Astrocyte (in vitro differentiated cells and primary cell): Measurements from ENCODE around the gene ARID3B. TPM values are rescaled to one million over a fixed set of nuclear protein-coding genes. Genes with fewer than 3 reads are reported as not detected.

ENCODE experiments used
- DNase-seq: peaks from one replicate; pipeline ENCODE4 v3.0.0-alpha.2; 2010; ENCODE audit warnings: low read depth
- FAIRE-seq: peaks from 2 replicates; lab custom pipeline; 2011; peaks lifted over from hg19 to GRCh38; lab: Jason Lieb, UNC
- H2AFZ ChIP-seq: 2 replicates; pipeline ENCODE4 v1.6.0; 2012; ENCODE audit warnings: low read depth, low read length, inconsistent platforms
- H3K27ac ChIP-seq: 2 replicates; pipeline ENCODE4 v1.5.1; 2011; ENCODE audit warnings: low read depth, low read length, inconsistent platforms
- H3K27me3 ChIP-seq: 2 replicates; pipeline ENCODE4 v1.6.0; 2011; ENCODE audit warnings: low read length, inconsistent platforms; ENCODE audit not compliant: insufficient read depth
- H3K36me3 ChIP-seq: 2 replicates; pipeline ENCODE4 v1.5.1; 2011; ENCODE audit warnings: low read length, inconsistent platforms; ENCODE audit not compliant: insufficient read depth
- H3K4me1 ChIP-seq: 2 replicates; pipeline ENCODE4 v1.5.1; 2011; ENCODE audit warnings: low read length, inconsistent platforms; ENCODE audit not compliant: insufficient read depth
- H3K4me2 ChIP-seq: 2 replicates; pipeline ENCODE4 v1.6.0; 2012; ENCODE audit warnings: low read length, inconsistent platforms
- H3K4me3 ChIP-seq: 2 replicates; pipeline ENCODE4 v1.5.1; 2011; ENCODE audit warnings: low read depth, mild to moderate bottlenecking, low read length, inconsistent platforms; ENCODE audit not compliant: insufficient read depth
- H3K79me2 ChIP-seq: 2 replicates; pipeline ENCODE4 v1.6.0; 2012; ENCODE audit warnings: mild to moderate bottlenecking, low read length, inconsistent platforms; ENCODE audit not compliant: insufficient read depth
- H3K9ac ChIP-seq: 2 replicates; pipeline ENCODE4 v1.6.0; 2012; ENCODE audit warnings: mild to moderate bottlenecking, low read length, inconsistent platforms
- H3K9me3 ChIP-seq: 2 replicates; pipeline ENCODE4 v1.5.1; 2012; ENCODE audit warnings: low read depth, mild to moderate bottlenecking, low read length, inconsistent platforms; ENCODE audit not compliant: insufficient read depth
- H4K20me1 ChIP-seq: 2 replicates; pipeline ENCODE4 v1.6.0; 2012; ENCODE audit warnings: low read length, inconsistent platforms; ENCODE audit not compliant: insufficient read depth
- H3K27ac Mint-ChIP-seq: one replicate; pipeline ENCODE4 v1.8.0; 2021; ENCODE audit warnings: mild to moderate bottlenecking, mixed read lengths; ENCODE audit not compliant: unreplicated experiment
- H3K27me3 Mint-ChIP-seq: one replicate; pipeline ENCODE4 v1.8.0; 2021; ENCODE audit warnings: low read depth, mixed read lengths; ENCODE audit not compliant: unreplicated experiment
- H3K36me3 Mint-ChIP-seq: one replicate; pipeline ENCODE4 v1.8.0; 2021; ENCODE audit warnings: low read depth, mixed read lengths; ENCODE audit not compliant: unreplicated experiment
- H3K4me1 Mint-ChIP-seq: one replicate; pipeline ENCODE4 v1.8.0; 2021; ENCODE audit warnings: low read depth, mixed read lengths; ENCODE audit not compliant: unreplicated experiment
- H3K4me3 Mint-ChIP-seq: one replicate; pipeline ENCODE4 v1.8.0; 2021; ENCODE audit warnings: mild to moderate bottlenecking, moderate library complexity, mixed read lengths; ENCODE audit not compliant: unreplicated experiment
- H3K9me3 Mint-ChIP-seq: one replicate; pipeline ENCODE4 v1.8.0; 2021; ENCODE audit warnings: mild to moderate bottlenecking, mixed read lengths; ENCODE audit not compliant: unreplicated experiment
- CTCF ChIP-seq: IDR thresholded peaks from 2 replicates; pipeline ENCODE4 v1.5.1; 2011; ENCODE audit warnings: low read depth, mild to moderate bottlenecking, inconsistent platforms, low read length, moderate library complexity; ENCODE audit not compliant: insufficient read depth
- EZH2 ChIP-seq: IDR thresholded peaks from 2 replicates; pipeline ENCODE4 v1.6.1; 2012; ENCODE audit warnings: mild to moderate bottlenecking, low read length, inconsistent platforms; ENCODE audit not compliant: insufficient read depth
- total RNA-seq: library from RNA; stranded (reverse); gene quantifications from 2 replicates; pipeline ENCODE4 v1.2.1, GENCODE V29; 2021

Gene ARID3B
- total RNA-seq, 1 donor from 2014 or later, result 18.5 TPM

- no peak overlapping the region for H3K9ac ChIP-seq
- peaks cover 25% of the 10 kb centered on the region for H3K79me2 ChIP-seq
- H3K4me2 ChIP-seq, result no peak overlapping the region
- TF ChIP-seq CTCF (no peak), EZH2 (no peak)
- H3K4me3 ChIP-seq, result no peak overlapping the region
- Mint-ChIP-seq H3K36me3 (peaks cover 28% of the 10 kb centered on the region), H3K9me3 (no peaks in the 10 kb centered on the region), H3K4me1 (peaks cover 3% of the 10 kb centered on the region), H3K27me3 (no peaks in the 10 kb centered on the region), H3K4me3 (no peak overlapping the region), H3K27ac (no peak overlapping the region)
- FAIRE-seq (no peak), DNase-seq (no peak)
- peaks cover 92% of the 10 kb centered on the region for H4K20me1 ChIP-seq
- H3K27me3 ChIP-seq, result no peaks in the 10 kb centered on the region
- peaks cover 70% of the 10 kb centered on the region for H3K36me3 ChIP-seq
- no peak overlapping the region for H2AFZ ChIP-seq
- no peaks in the 10 kb centered on the region for H3K4me1 ChIP-seq
- H3K9me3 ChIP-seq, result no peaks in the 10 kb centered on the region
- H3K27ac ChIP-seq, result no peak overlapping the region
Measured at GRCh38 chr15:74626752-74627692, 86.0 kb downstream of the ARID3B start.

GRCh38 chr15:74627766-74628165, 86.7 kb downstream of the ARID3B start:
- H4K20me1 ChIP-seq, result peaks cover 92% of the 10 kb centered on the region
- H3K27ac Mint-ChIP-seq, result no peak overlapping the region
- H3K27me3 ChIP-seq, result no peaks in the 10 kb centered on the region
- H3K9ac ChIP-seq, result no peak overlapping the region
- no peaks in the 10 kb centered on the region for H3K9me3 Mint-ChIP-seq
- H3K4me3 ChIP-seq, result no peak overlapping the region
- H3K79me2 ChIP-seq, result peaks cover 19% of the 10 kb centered on the region
- H3K4me1 Mint-ChIP-seq, result peaks cover 3% of the 10 kb centered on the region
- H3K36me3 ChIP-seq, result peaks cover 63% of the 10 kb centered on the region
- H3K4me2 ChIP-seq, result no peak overlapping the region
- H3K4me3 Mint-ChIP-seq, result no peak overlapping the region
- DNase-seq, result no peak
- FAIRE-seq, result no peak
- H3K4me1 ChIP-seq, result no peaks in the 10 kb centered on the region
- H3K9me3 ChIP-seq, result no peaks in the 10 kb centered on the region
- H2AFZ ChIP-seq, result no peak overlapping the region
- peaks cover 28% of the 10 kb centered on the region for H3K36me3 Mint-ChIP-seq
- TF ChIP-seq EZH2 (no peak), CTCF (no peak)
- H3K27me3 Mint-ChIP-seq, result no peaks in the 10 kb centered on the region
- no peak overlapping the region for H3K27ac ChIP-seq

GRCh38 chr15:74628199-74628598, 87.2 kb downstream of the ARID3B start:
- Mint-ChIP-seq H3K27ac (no peak overlapping the region), H3K36me3 (peaks cover 28% of the 10 kb centered on the region), H3K4me1 (peaks cover 3% of the 10 kb centered on the region), H3K27me3 (no peaks in the 10 kb centered on the region), H3K4me3 (no peak overlapping the region), H3K9me3 (no peaks in the 10 kb centered on the region)
- Histone ChIP-seq H3K4me1 (no peaks in the 10 kb centered on the region), H4K20me1 (peaks cover 91% of the 10 kb centered on the region), H2AFZ (no peak overlapping the region), H3K4me2 (no peak overlapping the region), H3K79me2 (peaks cover 15% of the 10 kb centered on the region), H3K9me3 (no peaks in the 10 kb centered on the region), H3K4me3 (no peak overlapping the region), H3K36me3 (peaks cover 59% of the 10 kb centered on the region), H3K27ac (no peak overlapping the region), H3K27me3 (no peaks in the 10 kb centered on the region), H3K9ac (no peak overlapping the region)
- TF ChIP-seq EZH2 (no peak), CTCF (no peak)
- FAIRE-seq, result no peak
- DNase-seq, result no peak
